GM18873 (cell line): ENCODE data around the gene SMARCB1.
A peak's percentile ranks its signal among the peaks of the same experiment; 100 is the strongest.

Source experiments
- ATAC-seq: cut with Tn5 transposase; IDR thresholded peaks from one replicate; pipeline ENCODE4 v1.9.1; 2021; ENCODE audit warnings: mild to moderate bottlenecking, moderate library complexity, moderate number of reproducible peaks; ENCODE audit not compliant: unreplicated experiment, low FRiP score

SMARCB1 gene

DNA sequence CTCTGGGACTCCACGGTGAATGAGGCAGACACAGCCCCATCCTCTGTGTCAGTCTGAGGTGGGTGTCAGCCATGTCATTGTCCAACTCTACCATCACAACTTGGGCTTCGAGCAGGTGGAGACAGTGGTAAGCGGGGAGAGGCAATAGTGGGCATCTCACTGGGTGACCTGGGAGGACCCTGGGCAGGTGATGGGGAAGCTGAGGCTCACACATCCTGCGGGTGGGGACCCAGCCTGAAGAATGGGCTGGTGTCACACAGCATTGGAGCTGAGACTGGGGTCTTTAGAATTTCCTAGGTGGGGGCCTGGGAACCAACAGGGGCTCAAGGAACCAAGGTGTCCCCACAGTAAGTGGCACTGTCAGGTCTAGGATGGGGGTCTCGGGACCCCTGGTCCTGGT lies 7.0 kb upstream of the SMARCB1 start:
- no peak for ATAC-seq

DNA sequence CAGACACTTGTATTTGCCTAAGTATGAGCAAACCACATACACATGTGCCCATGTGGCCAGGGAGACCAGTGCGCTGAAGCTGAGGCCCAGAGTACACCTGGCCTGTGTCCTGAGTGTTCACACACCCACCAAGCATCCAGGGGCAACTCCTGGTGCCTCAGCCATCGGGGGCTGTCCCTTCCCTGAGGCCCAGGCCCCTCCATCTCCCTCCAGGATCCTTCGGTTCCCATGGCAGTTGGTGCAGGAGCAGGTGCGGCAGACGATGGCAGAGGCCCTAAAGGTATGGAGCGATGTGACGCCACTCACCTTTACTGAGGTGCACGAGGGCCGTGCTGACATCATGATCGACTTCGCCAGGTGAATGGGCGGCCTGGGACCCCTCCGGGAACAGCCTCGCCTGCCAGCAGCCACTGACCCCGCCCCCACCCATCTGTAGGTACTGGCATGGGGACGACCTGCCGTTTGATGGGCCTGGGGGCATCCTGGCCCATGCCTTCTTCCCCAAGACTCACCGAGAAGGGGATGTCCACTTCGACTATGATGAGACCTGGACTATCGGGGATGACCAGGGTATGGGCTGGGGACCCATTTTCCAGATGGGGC lies 6.5 kb upstream of the SMARCB1 start:
- no peak for ATAC-seq

DNA sequence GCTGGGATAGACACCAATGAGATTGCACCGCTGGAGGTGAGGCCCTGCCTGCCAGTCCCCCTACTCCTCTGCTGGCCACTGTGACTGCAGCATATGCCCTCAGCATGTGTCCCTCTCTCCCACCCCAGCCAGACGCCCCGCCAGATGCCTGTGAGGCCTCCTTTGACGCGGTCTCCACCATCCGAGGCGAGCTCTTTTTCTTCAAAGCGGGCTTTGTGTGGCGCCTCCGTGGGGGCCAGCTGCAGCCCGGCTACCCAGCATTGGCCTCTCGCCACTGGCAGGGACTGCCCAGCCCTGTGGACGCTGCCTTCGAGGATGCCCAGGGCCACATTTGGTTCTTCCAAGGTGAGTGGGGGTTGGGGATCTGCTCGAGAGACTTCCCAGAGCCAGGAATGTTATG lies 5.7 kb upstream of the SMARCB1 start:
- no peak for ATAC-seq

DNA sequence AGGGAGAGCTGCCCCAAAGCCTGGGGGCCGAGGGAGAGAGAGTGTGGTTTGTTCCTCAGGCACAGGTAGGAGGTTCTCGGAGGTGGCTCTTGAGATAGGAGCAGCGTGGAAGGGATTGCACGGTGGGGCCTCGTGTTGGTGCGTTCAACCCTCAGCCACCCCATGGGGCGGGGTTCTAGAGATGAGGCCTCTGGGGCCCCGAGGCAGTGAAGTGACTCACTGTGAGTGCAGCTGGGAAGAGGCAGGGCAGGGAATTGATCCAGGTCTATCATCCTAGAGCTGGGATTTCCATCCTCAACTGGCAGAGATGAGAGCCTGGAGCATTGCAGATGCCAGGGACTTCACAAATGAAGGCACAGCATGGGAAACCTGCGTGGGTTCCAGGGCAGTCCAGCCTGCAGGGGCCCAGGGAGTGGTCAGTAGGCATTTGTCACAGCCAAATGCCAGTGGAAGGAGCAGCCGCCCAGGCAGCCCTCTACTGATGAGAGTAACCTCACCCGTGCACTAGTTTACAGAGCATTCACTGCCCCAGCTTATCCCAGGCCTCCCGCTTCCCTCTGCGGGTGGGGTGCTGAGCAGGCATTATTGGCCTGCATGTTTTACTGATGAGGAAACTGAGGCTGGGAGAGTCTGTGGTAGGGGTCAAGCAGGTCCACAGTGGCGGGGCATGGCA lies 5.1 kb upstream of the SMARCB1 start:
- no peak for ATAC-seq

DNA sequence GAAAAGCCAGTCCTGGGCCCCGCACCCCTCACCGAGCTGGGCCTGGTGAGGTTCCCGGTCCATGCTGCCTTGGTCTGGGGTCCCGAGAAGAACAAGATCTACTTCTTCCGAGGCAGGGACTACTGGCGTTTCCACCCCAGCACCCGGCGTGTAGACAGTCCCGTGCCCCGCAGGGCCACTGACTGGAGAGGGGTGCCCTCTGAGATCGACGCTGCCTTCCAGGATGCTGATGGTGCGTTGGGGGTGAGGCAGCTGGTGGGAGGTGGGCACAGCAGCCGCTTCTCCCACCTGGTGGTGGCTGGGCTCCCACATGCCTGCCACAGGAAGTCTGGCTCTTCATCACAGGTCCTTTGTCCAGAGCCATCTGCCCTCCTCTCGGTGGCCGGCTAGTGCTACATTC lies 4.5 kb upstream of the SMARCB1 start:
- ATAC-seq = no peak

DNA sequence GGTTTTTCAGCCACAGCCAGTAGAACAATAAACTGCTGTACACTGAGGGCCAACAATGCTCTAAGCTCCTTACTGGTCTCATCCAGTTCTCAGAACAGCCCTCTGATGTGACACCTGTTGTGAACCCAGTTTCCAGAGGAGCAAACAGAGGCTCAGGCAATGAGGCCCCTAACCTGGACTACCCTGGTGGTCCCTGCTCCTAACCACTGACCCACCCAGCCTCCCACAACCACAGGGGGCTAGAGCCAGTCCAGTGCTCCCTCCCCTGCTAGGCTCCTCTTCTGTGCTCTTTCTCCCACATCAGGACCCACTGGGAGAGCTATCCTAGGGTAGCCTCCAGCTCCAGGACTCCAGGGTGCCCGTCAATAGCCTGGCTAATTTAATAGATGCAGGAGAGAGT lies 4.1 kb upstream of the SMARCB1 start:
- no peak for ATAC-seq

DNA sequence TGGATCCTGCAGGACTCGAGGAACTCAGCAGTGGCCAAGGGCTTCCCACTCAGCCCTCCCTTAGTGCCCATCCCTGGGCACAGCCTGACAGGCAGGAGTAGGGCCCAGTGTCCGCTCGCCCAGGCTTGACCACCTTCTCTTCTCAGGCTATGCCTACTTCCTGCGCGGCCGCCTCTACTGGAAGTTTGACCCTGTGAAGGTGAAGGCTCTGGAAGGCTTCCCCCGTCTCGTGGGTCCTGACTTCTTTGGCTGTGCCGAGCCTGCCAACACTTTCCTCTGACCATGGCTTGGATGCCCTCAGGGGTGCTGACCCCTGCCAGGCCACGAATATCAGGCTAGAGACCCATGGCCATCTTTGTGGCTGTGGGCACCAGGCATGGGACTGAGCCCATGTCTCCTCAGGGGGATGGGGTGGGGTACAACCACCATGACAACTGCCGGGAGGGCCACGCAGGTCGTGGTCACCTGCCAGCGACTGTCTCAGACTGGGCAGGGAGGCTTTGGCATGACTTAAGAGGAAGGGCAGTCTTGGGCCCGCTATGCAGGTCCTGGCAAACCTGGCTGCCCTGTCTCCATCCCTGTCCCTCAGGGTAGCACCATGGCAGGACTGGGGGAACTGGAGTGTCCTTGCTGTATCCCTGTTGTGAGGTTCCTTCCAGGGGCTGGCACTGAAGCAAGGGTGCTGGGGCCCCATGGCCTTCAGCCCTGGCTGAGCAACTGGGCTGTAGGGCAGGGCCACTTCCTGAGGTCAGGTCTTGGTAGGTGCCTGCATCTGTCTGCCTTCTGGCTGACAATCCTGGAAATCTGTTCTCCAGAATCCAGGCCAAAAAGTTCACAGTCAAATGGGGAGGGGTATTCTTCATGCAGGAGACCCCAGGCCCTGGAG lies 3.3 kb upstream of the SMARCB1 start:
- no peak for ATAC-seq

DNA sequence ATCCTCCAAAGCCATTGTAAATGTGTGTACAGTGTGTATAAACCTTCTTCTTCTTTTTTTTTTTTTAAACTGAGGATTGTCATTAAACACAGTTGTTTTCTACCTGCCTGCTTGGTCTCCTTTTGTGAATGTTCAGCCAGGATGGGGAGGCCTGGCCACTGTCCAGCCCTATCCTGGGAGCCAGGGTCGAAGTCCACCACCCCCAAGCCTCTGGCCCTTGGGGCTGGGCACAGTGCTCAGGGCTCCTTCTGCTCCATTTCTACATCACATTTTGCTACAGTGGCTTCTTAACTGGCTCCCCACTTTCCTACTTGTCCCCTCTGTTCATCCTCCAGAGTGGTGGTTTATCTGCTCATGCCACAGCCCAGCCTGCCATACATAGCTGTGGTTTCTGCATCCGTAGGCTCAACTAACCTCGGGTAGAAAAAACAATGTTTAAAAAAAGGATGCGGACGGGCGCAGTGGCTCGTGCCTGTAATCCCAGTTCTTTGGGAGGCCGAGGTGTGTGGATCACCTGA lies 2.5 kb upstream of the SMARCB1 start:
- ATAC-seq = no peak

DNA sequence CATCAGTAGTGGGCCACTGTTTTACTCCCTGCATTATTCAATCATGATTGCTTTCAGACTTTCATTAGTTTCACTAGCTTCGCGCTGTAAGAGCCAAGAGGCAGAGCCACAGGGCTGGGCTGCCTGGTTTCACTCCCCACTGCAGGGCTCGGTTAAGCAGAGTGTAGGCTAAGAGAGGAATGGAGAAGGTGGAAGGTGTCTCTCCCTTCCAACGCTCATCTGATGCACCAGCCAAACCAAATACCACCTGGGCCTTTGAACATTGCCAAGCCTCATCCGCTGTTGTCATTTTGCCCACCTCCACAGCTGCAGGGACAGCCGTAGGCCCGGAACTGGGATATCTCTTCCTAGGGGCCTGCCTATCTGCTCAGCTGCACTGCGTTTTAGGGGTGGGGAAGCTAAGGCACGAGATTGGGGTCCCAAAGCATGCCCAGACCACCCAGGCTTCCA lies 480 bp upstream of the SMARCB1 start:
- no peak for ATAC-seq

DNA sequence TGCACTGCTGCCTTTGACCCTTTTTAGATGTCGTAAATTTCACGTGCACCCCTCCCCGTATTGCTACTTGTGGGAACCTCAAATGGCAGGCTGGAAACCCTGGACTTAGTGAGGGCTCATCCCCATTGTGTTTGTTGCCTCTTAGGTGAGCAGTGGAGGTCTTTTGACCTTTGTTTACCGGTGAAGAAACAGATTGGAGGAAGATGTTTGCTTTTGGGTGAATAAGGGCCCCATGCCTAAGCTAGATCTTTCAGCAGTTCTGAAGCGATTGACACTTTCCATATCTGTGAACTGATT lies 782 bp downstream of the SMARCB1 start:
- ATAC-seq = no peak

DNA sequence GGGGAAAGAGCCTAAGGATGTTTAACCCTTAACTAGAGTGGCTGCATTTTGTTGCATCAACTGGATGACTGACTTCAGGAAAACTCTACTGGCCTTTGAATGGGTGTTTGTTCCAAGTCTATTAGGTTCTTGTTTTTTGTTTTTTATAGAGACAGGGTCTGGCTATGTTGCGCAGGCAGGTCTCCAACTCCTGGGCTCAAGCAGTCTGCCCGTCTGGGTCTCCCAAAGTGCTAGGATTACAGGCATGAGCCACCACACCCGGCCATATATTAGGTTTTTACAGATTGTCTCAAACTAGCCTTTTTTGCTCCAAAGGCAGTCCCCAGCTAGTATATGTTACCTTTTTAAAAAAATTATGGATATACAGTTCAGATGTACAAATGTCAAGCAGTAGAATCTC lies 1.1 kb downstream of the SMARCB1 start:
- no peak for ATAC-seq

DNA sequence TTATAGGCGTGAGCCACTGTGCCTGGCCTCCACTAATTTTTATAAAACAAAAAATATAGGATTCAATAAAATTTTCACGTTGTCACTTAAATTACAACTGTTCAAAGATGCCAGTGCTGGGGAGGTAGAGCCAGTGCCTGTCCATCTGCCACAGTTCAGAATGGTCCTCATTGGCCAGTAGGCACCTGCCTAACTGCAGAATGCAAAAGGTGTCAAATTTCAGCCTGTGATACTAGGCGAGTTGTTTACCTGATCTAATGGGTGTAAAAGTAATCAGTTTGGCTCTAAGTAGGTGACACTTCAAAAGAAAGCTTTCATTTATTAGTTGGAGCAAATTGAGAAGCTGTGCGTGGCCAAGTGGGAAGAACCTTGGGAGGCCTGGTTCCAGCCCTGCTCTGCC lies 2.4 kb downstream of the SMARCB1 start:
- ATAC-seq = no peak

DNA sequence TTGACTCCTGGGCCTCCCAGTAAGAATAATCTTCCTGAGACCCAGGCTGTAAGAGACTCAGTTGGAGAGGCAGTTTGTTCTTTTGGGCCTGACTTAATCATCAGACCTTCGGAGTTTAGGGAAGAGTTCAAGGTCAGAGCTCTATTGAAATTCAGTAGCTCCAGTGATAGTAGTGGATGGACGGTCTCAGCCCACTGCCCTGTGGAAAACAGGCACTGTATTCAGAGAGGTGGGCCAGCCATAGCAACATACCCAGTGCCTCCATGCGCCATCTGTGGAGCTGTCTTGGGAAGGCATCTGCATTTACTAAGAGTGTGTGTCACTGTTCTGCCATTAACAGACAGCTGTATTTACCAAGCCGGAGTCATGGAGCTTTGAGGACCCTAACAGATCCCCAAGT lies 2.9 kb downstream of the SMARCB1 start:
- ATAC-seq = no peak

DNA sequence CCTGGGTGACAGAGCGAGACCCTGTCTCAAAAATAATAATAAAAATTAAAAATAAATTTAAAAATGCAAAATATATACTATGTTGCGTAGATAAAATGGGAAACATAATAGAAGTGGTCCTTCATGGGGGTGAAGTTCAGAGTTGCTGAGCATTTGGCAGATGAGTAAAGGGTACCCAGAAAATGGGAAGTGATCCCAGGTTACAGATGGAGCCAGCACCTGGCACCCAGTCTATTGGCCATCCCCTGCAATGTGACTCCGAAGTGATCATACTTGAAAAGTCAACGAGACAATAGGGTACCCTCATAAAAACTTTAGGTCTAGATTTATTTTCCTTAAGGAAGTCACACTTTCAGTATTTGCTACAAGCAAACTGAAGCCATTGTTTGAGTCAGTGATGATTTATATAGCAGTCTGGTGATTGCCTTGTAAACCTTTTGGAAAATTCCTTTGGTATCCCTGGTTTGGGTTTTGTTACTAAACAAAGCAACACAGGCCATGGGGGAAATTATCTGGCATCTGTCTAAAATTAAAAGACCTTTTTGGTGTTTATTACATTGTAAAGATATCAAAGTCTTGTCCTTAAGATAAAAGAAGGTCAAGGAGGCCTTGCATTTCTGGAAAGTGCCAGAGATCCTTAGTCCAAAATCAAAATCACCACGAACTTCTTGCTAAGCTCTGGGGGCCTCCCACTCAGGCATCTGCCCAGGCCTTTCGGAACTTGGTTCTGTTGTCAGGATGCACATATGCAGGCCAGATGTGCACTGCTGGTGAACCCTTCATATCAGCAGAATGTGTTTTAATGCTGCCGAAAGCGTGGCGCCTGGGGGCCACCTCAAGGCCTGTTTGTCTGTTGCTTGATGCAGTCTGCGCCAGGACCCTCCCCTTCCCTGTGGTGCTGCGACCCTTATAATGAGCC lies 4.3 kb downstream of the SMARCB1 start:
- no peak for ATAC-seq

DNA sequence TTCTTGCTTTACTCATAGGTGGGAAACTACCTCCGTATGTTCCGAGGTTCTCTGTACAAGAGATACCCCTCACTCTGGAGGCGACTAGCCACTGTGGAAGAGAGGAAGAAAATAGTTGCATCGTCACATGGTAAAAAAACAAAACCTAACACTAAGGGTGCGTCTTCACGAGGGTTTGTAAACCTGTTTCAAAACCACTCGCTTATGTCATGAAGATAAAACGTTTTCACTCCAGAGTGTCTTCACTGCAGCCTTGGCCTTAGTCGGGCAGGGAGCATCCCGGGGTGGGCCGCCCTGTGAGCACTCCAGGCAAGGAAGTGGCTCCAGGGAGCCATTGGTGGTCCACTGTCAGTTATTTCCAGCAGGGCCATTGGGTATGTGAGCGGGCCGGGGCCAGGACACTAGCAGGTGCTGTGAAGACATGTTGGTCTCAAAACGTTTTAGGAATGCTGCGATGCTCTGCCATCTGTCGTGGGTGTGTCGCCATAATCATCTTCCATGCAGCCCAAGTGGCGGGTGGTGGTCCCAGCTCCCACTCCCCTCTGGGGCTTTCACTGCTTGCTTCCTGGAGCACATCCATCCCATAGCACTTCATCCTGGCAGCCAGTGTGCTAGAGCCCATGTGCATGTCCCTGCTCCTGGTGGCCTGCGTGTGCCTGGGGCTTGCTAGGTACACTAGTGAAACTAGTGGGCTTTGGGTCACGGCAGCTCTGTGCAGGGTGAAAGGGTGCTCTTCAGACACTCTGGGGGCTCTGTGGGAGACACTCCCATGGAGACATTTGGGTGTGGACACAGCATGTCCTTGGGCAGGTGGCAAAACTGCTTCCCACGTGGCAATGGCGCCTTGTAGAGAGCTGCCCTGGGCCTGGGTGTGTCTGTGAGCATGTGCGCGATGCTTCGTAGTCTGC lies 5.2 kb downstream of the SMARCB1 start:
- no peak for ATAC-seq

DNA sequence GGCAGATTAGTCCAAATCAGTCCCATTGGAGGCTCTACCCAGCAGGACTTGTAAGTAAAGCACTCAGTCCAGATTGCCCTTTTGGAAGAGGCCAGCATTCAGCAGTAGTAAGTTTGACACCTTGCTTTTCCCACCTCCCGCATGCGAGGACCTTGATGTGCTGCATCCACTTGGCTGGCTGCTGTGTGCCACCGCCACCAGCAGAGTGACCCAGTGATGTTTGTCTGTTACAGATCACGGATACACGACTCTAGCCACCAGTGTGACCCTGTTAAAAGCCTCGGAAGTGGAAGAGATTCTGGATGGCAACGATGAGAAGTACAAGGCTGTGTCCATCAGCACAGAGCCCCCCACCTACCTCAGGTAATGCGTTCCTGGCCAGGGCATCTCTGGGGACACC lies 6.6 kb downstream of the SMARCB1 start:
- no peak for ATAC-seq

DNA sequence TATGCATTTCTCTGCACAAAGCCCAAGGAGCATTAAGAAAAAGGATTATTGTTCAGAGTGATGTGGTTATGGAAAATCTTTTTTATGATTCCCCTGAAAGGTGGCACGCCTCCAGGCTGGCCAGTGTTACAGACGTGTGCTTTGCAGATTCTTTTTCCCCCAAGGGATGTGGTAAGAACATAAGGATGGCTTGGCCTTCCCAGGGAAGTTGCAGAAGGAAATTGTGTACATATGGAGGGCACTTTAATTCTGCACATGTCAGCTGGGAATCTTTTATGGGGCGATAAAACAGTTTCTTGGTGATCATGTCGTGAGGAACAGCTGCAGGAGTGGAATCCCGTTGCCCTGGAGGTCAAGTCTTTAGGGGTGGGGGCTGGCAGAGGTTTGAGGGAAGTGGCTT lies 9.7 kb downstream of the SMARCB1 start:
- no peak for ATAC-seq

DNA sequence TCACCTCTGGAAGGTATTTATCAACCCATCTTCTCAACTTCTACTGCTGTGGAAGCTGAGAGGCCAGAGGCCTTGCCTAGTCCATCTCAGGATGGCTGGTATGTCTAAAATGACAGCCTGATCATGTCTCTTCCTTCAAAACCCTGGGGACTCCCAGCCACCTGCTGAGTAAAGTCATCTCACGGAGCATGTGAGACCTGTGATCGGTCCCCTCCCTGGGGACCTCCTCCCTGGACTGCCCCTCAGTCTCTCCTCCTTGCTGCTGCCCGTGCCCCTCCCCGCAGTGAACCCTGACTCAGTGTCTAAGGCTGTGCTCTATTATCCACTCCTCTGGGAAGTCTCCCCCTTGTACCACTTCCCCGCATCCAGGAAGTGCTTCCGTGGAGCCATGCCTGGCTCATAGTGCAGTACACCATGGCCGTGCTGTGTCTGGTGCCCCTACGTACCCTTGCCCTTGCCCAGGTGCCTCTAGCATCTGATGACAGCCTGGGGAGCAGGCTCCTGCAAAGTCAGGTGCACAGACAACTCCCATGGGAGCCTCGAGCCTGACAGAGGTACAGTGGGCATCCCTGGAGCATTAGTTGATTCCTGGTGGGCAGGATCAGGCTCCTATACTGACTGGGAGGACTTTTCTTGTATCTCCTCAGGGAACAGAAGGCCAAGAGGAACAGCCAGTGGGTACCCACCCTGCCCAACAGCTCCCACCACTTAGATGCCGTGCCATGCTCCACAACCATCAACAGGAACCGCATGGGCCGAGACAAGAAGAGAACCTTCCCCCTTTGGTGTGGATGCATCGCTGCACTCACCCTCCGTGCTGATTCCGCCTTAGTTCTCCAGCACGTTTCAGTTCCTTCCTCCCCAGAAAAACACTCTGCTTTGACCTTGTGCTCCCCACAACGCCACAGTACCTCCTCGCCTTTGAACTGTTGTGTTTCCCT lies 13.8 kb downstream of the SMARCB1 start:
- ATAC-seq = peak; percentile 59
